DMS114 treated with DMSO at 0.1 percent for 48 hours (cell line): ENCODE results near the gene AGL.
"Not testable (repeated sequence)": the region's sequence is repeated elsewhere in the genome, so short reads cannot be mapped to it uniquely, and the experiment has no call there.

Experiments
- DNase-seq: peaks from one replicate; lab custom pipeline; 2025; ENCODE audit not compliant: unreplicated experiment; lab: John Stamatoyannopoulos, UW

AGL gene

DNA sequence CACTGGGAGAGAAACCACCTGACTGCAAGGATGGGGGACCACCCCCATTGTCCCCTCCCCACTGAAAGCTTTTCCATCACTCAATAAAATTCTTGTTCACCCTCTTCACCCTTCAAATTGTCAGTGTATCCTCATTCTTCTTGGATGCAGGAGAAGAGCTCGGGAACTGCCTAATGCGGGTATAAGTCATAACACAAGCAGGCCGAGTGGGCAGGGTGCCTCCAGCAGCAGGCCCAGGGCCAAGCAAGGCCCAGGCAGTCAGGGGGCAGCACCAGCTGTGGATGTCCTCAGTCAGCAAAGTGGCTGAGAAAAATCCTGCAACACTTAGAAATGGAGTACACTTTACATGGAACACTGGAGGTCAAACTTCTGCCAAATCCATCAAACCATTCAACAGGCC, 85.9 kb downstream of the AGL start:
- no peak for DNase-seq

- DNase-seq, result no peak
Observed at GRCh38 chr1:99942723-99943122, 92.6 kb downstream of the AGL start.

- DNase-seq, result no peak
Observed at GRCh38 chr1:99943223-99943794, 93.1 kb downstream of the AGL start.

DNA sequence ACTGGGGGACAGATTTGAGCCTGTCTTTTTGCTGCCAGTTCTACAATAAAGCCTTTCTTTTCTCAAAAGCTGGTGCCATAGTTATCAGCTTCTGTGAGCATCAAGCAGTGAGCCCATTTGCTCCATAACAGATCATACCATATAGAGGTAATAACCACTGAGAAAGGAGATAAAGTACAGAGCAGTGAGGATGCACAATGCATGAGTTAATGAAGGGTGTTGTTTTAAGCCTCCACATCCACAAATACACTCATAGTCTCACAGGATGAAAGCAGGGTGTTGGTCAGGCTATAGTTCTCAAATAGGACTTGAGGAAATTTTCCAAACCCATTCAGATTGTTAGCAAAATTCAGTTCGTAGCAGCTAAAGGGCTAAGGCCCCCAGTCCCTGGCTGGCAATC, 94.0 kb downstream of the AGL start:
- no peak for DNase-seq

- no peak for DNase-seq
Observed at GRCh38 chr1:99945174-99945573, 95.0 kb downstream of the AGL start.

- no peak for DNase-seq
Observed at GRCh38 chr1:99950486-99950885, 100.3 kb downstream of the AGL start.

DNA sequence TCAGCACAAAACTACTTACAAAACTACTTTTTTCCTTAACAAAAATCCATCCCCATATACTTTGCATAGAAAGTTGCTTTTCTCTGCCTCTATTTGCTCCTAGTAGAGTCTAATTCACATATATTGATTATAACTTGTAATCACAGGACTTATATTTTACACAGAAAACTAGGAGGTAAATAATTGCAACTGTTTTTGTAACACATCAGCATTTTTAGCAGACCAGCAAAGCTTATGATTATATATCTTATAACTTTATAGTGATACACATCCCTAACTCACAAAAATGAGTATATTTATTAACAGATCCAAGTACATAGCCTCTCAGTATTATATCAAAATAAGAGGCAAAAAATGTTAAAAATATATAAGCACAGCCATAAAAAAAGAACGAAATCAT, 102.4 kb downstream of the AGL start:
- no peak for DNase-seq

- no peak for DNase-seq
Observed at GRCh38 chr1:99955375-99955774, 105.2 kb downstream of the AGL start.

- no peak for DNase-seq
Observed at GRCh38 chr1:99956755-99957154, 106.6 kb downstream of the AGL start.

- DNase-seq, result no peak
Observed at GRCh38 chr1:99957818-99958217, 107.7 kb downstream of the AGL start.

GRCh38 chr1:99959189-99959705, 109.1 kb downstream of the AGL start:
- DNase-seq, result not testable (repeated sequence)

DNA sequence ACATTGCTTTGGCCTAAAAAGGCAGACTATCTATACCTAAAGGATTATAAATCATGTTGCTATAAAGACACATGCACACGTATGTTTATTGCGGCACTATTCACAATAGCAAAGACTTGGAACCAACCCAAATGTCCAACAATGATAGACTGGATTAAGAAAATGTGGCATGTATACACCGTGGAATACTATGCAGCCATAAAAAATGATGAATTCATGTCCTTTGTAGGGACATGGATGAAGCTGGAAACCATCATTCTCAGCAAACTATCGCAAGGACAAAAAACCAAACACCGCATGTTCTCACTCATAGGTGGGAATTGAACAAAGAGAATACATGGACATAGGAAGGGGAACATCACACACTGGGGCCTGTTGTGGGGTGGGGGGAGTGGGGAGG, 110.1 kb downstream of the AGL start:
- DNase-seq, result not testable (repeated sequence)

DNA sequence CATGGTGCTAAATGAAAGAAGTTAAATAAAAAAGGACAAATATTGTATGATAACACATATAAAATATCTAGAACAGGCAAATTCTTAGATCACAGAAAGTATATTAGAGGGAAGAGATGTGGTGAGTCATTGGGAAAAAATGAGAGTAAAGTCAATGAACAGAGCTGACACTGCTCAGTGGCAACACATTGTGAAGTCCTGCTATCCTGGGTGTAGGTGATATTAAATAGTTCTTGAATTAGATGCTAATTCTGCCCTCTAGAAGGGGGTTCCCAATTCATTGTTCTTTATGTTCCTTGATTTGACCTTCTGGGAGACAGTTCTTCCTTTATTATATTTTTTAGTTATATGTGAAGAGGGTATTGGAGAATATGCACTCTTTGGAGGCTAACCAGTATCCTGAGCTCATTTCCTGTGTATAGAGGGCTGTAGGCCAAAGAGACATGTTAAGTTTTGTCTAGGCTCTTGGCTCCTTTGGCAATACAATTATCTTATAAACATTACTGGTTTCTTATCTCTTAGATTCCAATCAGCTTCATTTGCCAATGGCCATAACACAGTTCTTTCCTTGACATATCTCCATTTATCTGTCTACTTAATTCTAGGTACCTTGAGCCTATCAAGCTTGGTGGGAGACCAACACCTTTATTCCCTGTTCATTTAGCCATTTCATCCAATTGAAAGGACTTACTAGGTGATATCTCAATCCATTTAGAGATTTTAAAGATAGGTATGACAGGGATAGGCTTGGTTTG, 113.1 kb downstream of the AGL start:
- no peak for DNase-seq

GRCh38 chr1:99964806-99965205, 114.6 kb downstream of the AGL start:
- no peak for DNase-seq

- DNase-seq, result no peak
Observed at GRCh38 chr1:99965646-99966375, 115.7 kb downstream of the AGL start.

DNA sequence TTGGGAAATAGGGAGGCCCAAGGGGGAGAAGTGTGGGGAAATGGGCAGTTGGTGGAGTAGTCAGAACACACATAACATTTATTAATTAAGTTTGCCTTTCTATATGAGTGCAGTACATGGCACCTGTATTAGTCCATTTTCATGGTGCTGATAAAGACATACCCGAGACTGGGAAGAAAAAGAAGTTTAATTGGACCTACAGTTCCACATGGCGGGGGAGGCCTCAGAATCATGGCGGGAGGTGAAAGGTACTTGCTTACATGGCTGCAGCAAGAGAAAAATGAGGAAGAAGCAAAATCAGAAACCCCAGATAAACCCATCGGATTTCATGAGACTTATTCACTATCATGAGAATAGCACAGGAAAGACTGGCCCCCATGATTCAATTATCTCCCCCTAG, 118.1 kb downstream of the AGL start:
- DNase-seq, result no peak

DNA sequence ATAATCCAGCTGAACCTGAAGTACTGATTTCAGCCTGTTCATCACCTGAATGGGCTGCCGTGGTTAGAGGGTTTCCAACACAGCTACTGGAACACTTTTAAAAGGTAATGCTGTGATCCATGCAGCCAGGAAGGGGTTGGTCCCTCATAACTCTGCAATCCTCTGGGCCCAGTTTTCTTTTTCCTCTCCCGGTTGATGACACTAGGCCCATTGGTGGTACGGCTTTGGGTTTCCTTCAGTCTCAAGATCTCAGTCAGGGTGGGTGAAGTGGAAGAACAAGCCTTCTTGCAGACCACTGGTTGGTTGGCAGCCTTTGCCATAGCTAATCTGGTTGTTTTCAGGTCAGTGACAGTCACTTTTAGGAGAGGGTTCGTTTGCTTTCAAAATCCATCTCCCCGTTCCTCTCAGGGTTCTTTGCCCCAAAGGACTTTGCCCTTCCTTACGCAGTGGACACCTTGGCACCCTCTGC, 119.1 kb downstream of the AGL start:
- DNase-seq, result peak; percentile 56

DNA sequence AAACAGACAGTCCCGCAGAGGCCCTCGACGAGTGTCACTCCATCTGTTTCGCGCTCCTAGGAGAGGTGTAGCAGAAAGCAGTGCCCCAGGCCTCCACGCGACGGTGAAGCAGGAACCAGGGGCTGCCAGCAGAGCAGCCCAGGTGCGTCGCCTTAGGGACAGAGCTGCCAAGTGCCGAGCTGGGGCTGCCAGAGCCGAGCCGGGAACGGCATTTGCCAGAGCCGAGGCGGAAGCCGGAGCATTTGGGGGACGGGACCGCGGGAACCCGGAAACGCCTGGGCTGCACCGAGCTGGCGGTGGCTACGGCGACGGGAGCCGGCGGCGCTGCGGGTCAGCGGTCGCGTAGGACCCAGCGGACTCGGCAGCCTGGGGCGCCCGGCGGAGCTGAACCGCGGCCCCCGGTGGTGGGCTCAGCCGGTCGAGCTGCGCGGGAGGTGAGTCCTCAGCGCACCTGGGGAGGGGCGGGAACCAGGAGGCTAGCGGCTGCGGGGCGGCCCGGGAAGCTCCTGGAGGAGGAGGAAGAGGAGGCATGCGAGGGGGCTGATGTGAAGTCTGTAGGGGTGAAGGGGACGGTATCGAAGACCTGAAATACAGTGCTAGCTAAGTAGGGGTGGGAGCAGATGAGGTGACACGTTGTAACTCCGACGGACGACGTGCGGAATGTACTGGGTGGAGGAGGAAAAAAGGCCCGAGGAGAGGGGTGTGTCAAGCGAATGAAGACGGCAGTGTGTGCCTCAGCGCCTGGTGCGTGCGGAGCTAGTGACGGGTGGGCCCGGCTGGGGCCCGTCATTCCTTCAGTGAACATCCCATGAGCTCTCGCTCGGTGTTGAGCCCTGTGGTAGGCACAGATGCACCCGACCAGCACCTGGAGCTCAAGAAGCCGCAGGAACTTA, 119.8 kb downstream of the AGL start, which contains the start of gene SLC35A3:
Gene SLC35A3 (plus strand): TSS at position 268 of the 893 bp plus-strand sequence. CDS start 23,559 bp downstream, outside the sequence.
- peak; percentile 56 for DNase-seq

DNA sequence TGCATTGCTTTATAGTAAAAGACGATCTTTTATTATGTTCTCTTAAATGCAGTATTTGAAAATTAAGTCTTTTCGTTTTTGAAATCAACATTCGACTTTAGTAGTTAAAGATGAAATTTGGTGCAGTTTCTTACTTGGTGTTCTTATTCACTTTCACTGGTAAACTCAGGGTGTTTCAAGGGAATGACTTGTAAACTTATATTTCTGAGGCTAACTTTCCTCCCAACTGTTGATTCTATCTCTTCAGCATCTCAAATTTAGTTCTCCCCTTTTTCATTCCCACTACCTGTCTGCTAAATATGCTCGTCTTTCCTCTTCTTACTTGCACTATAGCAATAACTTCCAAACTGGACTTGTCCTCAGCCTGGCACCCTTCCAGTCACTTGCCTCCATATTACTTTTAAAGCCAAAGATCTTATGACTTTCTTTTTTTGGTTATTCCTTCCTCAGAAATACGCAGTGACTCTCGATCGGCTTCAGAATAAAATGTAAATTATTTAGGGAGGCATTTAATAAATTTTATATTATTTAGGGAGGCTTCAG, 120.6 kb downstream of the AGL start:
- no peak for DNase-seq

GRCh38 chr1:99972066-99972465, 121.9 kb downstream of the AGL start:
- DNase-seq, result not testable (repeated sequence)
